H1 (cell line): ENCODE measurements around the gene CES3.

ENCODE experiments used
- BACH1 ChIP-seq: IDR thresholded peaks from 2 replicates; pipeline ENCODE4 v1.6.1; 2012; ENCODE audit warnings: low read length, improper control_type of control experiment
- CTCF ChIP-seq, 3 experiments: IDR thresholded peaks; 1 replicate in 2 of 3; 2 replicates in 1 of 3; pipeline versions ENCODE4 v1.5.1 to v1.6.1; 2011; ENCODE audit warnings: low read length in 3 of 3, mild to moderate bottlenecking in 3 of 3, inconsistent platforms in 2 of 3, low read depth in 1 of 3, moderate library complexity in 1 of 3; ENCODE audit not compliant: insufficient read depth in 1 of 3; ENCODE audit errors: control extremely low read depth in 1 of 3
- HDAC6 ChIP-seq: IDR thresholded peaks from one replicate; pipeline ENCODE4 v1.7.1; 2012; ENCODE audit warnings: low read depth, mild to moderate bottlenecking, inconsistent platforms, low read length, moderate library complexity
- KDM1A ChIP-seq: fragments of 200-600, 300-600 bp; sonication (generic); IDR thresholded peaks from 2 replicates; pipeline ENCODE4 v1.7.1; 2016; ENCODE audit warnings: mild to moderate bottlenecking, low read length, borderline replicate concordance
- NRF1 ChIP-seq: IDR thresholded peaks from 2 replicates; pipeline ENCODE4 v1.6.1; 2011; ENCODE audit warnings: mild to moderate bottlenecking, low read depth, low read length, improper control_type of control experiment
- SIN3A ChIP-seq, 2 experiments: IDR thresholded peaks in 1 of 2; conservative IDR thresholded peaks in 1 of 2; 2 replicates each; pipeline ENCODE4 v1.6.1; 2011 to 2012; ENCODE audit warnings: low read length in 2 of 2, improper control_type of control experiment in 1 of 2, low read depth in 1 of 2, mild to moderate bottlenecking in 1 of 2
- ZNF274 ChIP-seq: IDR thresholded peaks from 2 replicates; pipeline ENCODE4 v1.7.0; 2012; ENCODE audit warnings: low read length, borderline replicate concordance; ENCODE audit errors: extremely low read depth

- TF ChIP-seq CTCF (IDR thresholded peaks at IDR 0.05; ENCODE audit: control extremely low read depth in 1 of 3, insufficient read depth in 1 of 3, low read depth in 1 of 3, low read length in 3 of 3) (no peak), BACH1 (no peak), HDAC6 (no peak), NRF1 (no peak), SIN3A (conservative IDR thresholded peaks at IDR 0.05 in 1 of 2, IDR thresholded peaks at IDR 0.05 in 1 of 2; ENCODE audit: low read depth in 1 of 2, low read length in 2 of 2) (no peak), ZNF274 (no peak), KDM1A (no peak)
These were observed 14.3 kb downstream of the CES3 start for GRCh38 chr16:66975302-66975893.
